RPMI7951 (cell line): ENCODE measurements around the gene SEMA3G. TPM values are rescaled to one million over a fixed set of nuclear protein-coding genes. Genes with fewer than 3 reads are reported as not detected.
A peak's percentile ranks its signal among the peaks of the same experiment; 100 is the strongest.

Source experiments
- DNase-seq: peaks from one replicate; pipeline ENCODE4 v3.0.0-alpha.2; 2012; ENCODE audit warnings: low read depth
- total RNA-seq: library from RNA; depleted of rRNA; stranded (reverse); fragments of >200 nt; shearing (Covaris generic); gene quantifications from 2 replicates; pipeline ENCODE4 v1.2.3, GENCODE V29; 2014; rRNA removed

Gene SEMA3G
- total RNA-seq, 1 experiment from 2014 or later = 0.12 TPM

- no peak for DNase-seq
Measured at GRCh38 chr3:52396011-52396906, 48.6 kb downstream of the SEMA3G start.

- no peak for DNase-seq
Measured at GRCh38 chr3:52395503-52395865, 49.4 kb downstream of the SEMA3G start.

DNA sequence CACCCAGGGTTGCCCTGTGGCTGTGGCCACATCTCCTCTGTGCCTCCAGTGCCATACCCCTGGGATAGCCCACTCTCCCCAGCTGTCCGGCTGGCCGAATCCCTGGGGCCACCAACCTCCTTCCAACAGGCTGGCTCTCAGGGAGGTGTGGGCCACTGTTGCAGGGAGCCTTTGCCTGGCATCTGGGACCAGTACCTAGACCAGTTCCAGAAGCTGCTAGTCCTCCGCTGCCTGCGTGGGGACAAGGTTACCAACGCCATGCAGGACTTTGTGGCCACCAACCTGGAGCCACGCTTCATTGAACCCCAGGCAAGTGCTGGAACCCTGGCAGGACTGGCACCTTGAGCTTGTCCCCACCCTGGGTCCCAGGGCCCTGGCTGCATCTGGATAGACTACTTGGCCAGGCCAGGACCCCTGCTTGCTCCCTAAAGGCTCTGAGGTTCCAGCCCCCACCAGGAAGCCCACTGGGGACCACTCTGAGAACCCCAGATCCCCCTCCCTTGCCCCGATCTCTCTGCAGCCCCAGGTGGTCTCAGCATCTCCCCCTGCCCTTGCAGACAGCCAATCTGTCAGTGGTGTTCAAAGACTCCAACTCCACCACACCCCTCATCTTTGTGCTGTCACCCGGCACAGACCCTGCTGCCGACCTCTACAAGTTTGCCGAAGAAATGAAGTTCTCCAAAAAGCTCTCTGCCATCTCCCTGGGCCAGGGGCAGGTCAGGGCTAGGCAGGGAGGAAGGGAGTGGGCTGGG is 50.0 kb downstream of the SEMA3G start:
- DNase-seq = no peak

GRCh38 chr3:52393959-52394670 is 50.8 kb downstream of the SEMA3G start:
- no peak for DNase-seq

GRCh38 chr3:52393131-52393807 is 51.6 kb downstream of the SEMA3G start:
- no peak for DNase-seq

- no peak for DNase-seq
Measured at GRCh38 chr3:52392216-52392930, 52.5 kb downstream of the SEMA3G start.

DNA sequence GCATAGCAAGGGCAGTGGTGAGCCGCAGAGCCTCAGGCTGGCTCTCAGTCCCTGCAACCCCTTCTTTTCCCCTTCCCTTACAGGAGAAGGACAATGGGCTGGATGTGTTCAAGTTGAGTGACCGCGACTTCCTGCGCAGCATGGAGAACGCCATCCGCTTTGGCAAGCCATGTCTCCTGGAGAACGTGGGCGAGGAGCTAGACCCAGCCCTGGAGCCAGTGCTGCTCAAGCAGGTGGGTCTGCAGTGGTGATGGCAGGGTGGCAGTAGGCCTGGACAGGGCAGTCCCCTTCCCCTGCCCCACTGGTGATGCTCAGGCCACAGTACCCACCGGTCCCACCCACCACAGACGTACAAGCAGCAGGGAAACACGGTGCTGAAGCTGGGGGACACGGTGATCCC is 53.8 kb downstream of the SEMA3G start:
- DNase-seq = no peak

DNA sequence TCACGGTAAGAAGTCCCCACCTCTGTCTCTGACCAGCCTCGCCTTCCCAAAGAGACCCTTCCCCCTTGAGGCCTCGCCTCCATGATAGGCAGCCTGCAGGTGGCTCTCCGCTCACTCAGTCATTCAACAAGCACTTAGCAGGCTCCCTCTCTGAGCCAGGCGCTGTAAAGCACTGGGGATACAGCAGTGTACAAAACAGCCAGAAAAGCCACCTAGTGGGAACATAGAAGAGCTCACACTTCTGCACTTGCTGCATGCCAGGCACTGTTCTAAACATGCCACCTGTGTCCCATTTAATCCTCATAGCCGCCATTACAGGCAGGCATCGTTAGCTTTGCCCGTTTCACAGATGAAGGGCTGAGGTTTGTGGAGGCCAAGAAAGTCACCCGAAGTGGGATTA is 56.0 kb downstream of the SEMA3G start:
- DNase-seq = no peak

- no peak for DNase-seq
Measured at GRCh38 chr3:52388348-52388821, 56.5 kb downstream of the SEMA3G start.

DNA sequence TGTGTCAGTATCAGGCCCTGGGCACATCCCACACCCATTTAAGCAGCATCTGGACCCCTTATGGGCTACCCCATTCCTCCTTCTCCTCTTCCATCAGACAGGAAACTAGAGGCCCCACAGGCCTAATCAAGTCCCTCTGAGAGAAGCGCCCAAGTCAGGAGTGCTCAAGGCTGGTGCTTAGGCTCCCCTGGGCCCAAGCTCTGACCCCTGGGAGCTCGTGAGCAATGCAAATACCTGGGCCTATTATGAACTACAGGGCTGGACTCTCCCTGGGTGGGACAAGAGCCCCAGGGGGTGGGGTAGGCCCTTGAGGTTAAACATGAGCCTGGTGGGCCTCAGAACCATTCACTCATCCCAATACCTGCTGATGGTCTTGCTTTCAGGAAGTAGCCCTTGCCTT is 57.4 kb downstream of the SEMA3G start:
- DNase-seq = no peak

DNA sequence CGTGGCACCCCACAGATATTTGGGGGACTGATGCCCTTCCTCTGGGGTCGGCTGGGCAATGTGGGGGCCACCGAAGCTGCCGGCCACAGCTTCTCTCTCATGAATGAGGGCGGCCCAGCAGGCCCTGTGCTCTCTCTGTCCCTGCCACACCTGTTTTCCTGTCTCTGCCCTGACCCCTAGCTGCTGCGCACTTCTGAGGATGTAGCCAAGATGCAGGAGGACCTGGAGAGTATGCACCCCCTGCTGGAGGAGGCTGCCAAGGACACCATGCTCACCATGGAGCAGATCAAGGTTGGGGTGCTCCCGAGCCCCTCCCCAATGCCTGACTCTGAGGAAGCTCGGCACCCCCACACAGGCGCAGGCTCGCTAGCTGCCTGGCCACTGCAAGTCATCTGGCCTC is 59.7 kb downstream of the SEMA3G start:
- DNase-seq = peak; percentile 19

DNA sequence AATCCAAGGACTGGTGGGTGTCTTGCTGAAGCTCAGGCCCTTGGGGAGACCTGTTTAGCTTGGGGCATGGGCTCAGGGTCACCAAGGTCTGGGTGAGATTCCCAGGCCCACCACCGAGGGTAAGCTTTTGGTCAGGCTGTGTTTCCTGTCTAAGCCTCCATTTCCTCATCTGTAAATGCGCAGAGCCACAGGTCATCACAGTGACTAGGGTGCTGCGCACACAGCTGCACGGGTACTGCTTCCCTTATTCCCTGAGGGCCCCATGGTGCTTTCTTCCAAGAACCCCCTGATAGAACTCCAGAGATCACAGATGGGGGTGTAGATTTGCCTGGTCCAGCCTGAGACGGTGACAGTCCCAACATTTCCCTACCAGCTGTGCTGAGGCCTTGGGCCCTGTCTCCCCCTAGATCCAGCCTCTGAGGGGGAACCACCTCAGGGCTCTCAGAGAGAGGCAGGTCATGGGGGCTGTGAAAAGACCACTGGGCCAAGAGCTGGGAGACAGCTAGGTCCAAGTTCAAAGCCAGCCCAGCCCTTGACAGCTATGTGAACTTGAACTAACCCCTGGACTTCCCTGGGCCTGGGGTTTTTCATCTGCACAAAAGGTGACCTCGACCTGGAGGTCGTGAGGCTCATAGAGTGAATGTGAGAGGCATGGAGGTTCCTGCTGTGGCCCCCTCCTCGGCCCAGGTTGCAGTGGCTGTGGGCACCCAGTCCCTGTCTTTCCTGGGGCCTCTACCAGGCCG is 60.7 kb downstream of the SEMA3G start:
- DNase-seq = no peak

DNA sequence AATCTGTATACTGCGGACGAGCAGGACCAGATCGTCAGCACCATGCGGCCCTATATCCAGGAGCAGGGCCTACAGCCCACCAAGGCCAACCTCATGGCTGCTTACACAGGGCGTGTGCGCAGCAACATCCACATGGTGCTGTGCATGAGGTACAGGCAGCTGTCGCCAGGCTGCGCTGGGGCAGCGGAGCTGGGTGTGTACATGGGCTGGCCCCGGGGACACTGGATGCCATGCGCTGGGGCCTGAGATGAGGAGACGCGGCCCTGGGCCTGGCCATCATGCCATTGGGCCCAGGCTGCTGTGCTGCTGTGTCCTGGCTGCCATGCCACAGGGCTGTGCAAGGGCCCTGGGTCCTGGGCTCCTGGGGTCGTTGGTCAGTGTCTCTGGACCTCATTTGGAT is 61.5 kb downstream of the SEMA3G start:
- DNase-seq = no peak

Other genes with a start within 250 kb of the SEMA3G start
- gene ALAS1, start 246.9 kb downstream of the SEMA3G start, total RNA-seq = 32.0 and 37.6 TPM in 2 replicates
- gene TLR9, start 219.5 kb downstream of the SEMA3G start, total RNA-seq = not detected in 2 replicates
- 131 and 170 TPM in 2 replicates for gene TWF2, start 205.9 kb downstream of the SEMA3G start, total RNA-seq
- 11.0 and 12.3 TPM in 2 replicates for gene PPM1M, start 199.3 kb downstream of the SEMA3G start, total RNA-seq
- 53.0 and 54.7 TPM in 2 replicates for gene WDR82, start 166.5 kb downstream of the SEMA3G start, total RNA-seq
- 4.6 and 6.4 TPM in 2 replicates for gene GLYCTK, start 157.3 kb downstream of the SEMA3G start, total RNA-seq
- gene DNAH1, start 128.8 kb downstream of the SEMA3G start, total RNA-seq = 0.48 and 0.78 TPM in 2 replicates
- 50.3 and 57.7 TPM in 2 replicates for gene BAP1, start 35.1 kb downstream of the SEMA3G start, total RNA-seq
- gene PHF7, start 34.4 kb downstream of the SEMA3G start, total RNA-seq = 5.4 and 10.8 TPM in 2 replicates
- not detected in 2 replicates for gene TNNC1, start 8.9 kb upstream of the SEMA3G start, total RNA-seq
- gene NISCH, start 10.5 kb upstream of the SEMA3G start, total RNA-seq = 20.9 and 21.4 TPM in 2 replicates
- under 0.01 TPM in 2 replicates for gene STAB1, start 50.2 kb upstream of the SEMA3G start, total RNA-seq
- 130 and 180 TPM in 2 replicates for gene NT5DC2, start 88.8 kb upstream of the SEMA3G start, total RNA-seq
- 13.0 and 14.0 TPM in 2 replicates for gene UQCC5, start 91.5 kb upstream of the SEMA3G start, total RNA-seq
- 38.9 and 51.4 TPM in 2 replicates for gene PBRM1, start 240.8 kb upstream of the SEMA3G start, total RNA-seq
- 129 and 147 TPM in 2 replicates for gene GNL3, start 240.9 kb upstream of the SEMA3G start, total RNA-seq